ENCODE measurements around the gene KRTAP10-10.

- TF ChIP-seq CTCF (IDR thresholded peaks at IDR 0.05) (no peak), POLR2A (IDR thresholded peaks at IDR 0.05) (no peak)
Measured at GRCh38 chr21:44619886-44620285, 17.3 kb upstream of the KRTAP10-10 start.
